GM12891 (cell line): ENCODE results near the gene TRNT1.

ENCODE experiments used
- POLR2A ChIP-seq: IDR thresholded peaks from 2 replicates; pipeline ENCODE4 v1.6.1; 2011; ENCODE audit warnings: low read depth, low read length, control low read depth
- POLR2AphosphoS5 ChIP-seq: IDR thresholded peaks from 2 replicates; pipeline ENCODE4 v1.6.1; 2011; ENCODE audit warnings: low read depth, low read length, control low read depth
- POU2F2 ChIP-seq: IDR thresholded peaks from 2 replicates; pipeline ENCODE4 v1.6.1; 2011; ENCODE audit warnings: low read depth, mild to moderate bottlenecking, control low read depth, low read length, moderate library complexity

DNA sequence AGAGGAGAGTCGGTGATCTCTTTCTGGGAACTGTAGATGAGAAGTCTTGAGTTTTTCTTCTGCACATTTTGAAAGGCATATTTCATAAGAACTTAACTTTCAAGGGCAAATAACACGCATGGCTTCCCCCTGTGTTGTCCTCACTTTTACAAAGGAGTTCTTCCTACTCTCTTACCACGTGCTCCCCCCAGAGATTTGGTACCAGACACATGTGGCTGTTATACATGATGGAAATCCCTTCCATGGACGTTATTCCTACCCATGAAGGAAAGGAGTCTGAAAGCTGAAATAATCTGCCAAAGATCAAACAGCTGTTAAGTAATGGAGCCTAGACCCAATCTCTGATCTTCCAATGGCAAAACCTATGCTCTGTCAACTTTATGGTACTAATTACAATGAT lies 20.9 kb upstream of the TRNT1 start:
- TF ChIP-seq POU2F2 = no peak
- no peak for TF ChIP-seq POLR2A
- no peak for TF ChIP-seq POLR2AphosphoS5
